SK-N-SH treated with all-trans-retinoic acid at 6 μM for 48 hours (cell line): ENCODE data around the gene CMTM3.

ENCODE experiments used
- ATAC-seq: fragments of 200-7000 bp; cut with Tn5 transposase; 3 replicates; pipeline ENCODE4 v1.9.1; 2020; ENCODE audit warnings: mild to moderate bottlenecking, moderate library complexity
- ARNTL ChIP-seq: fragments of 450-650 bp; formaldehyde crosslinking; IDR thresholded peaks from 2 replicates; pipeline ENCODE4 v1.5.0; 2020; ENCODE audit warnings: low read depth, mild to moderate bottlenecking, moderate library complexity, borderline replicate concordance
- BACH2 ChIP-seq: fragments of 250-450 bp; sonication (Bioruptor Pico); IDR thresholded peaks from 2 replicates; pipeline ENCODE4 v1.9.0; 2021; ENCODE audit warnings: mild to moderate bottlenecking, borderline replicate concordance
- CREB5 ChIP-seq: fragments of 250-450 bp; sonication (Bioruptor Pico); IDR thresholded peaks from 2 replicates; pipeline ENCODE4 v1.5.1; 2020; ENCODE audit warnings: low read depth, mild to moderate bottlenecking, moderate library complexity
- CSDC2 ChIP-seq: fragments of 250-450 bp; sonication (Bioruptor Pico); IDR thresholded peaks from 2 replicates; pipeline ENCODE4 v1.5.0; 2020; ENCODE audit warnings: mild to moderate bottlenecking, moderate library complexity
- CSRNP3 ChIP-seq: fragments of 250-450 bp; sonication (Bioruptor Pico); IDR thresholded peaks from 2 replicates; pipeline ENCODE4 v1.5.1; 2021; ENCODE audit warnings: mild to moderate bottlenecking, moderate library complexity
- ESRRG ChIP-seq: fragments of 250-450 bp; sonication (Bioruptor Pico); IDR thresholded peaks from 2 replicates; pipeline ENCODE4 v1.6.1; 2021; ENCODE audit warnings: mild to moderate bottlenecking
- GLIS3 ChIP-seq: fragments of 250-450 bp; sonication (Bioruptor Pico); IDR thresholded peaks from 2 replicates; pipeline ENCODE4 v1.5.0; 2020; ENCODE audit warnings: mild to moderate bottlenecking, moderate library complexity
- OSR1 ChIP-seq: fragments of 250-450 bp; sonication (Bioruptor Pico); IDR thresholded peaks from 2 replicates; pipeline ENCODE4 v1.8.0; 2022; ENCODE audit warnings: moderate library complexity, mild to moderate bottlenecking, inconsistent platforms
- PATZ1 ChIP-seq: fragments of 250-450 bp; sonication (Bioruptor Pico); IDR thresholded peaks from 2 replicates; pipeline ENCODE4 v1.8.0; 2020; ENCODE audit warnings: mild to moderate bottlenecking, moderate library complexity, borderline replicate concordance
- PPARA ChIP-seq: fragments of 250-450 bp; sonication (Bioruptor Pico); IDR thresholded peaks from 2 replicates; pipeline ENCODE4 v1.5.0; 2020; ENCODE audit warnings: mild to moderate bottlenecking, borderline replicate concordance
- SNAI2 ChIP-seq: fragments of 250-450 bp; sonication (Bioruptor Pico); IDR thresholded peaks from 2 replicates; pipeline ENCODE4 v1.5.0; 2020; ENCODE audit warnings: mild to moderate bottlenecking, moderate library complexity
- TCF4 ChIP-seq: fragments of 250-450 bp; sonication (Bioruptor Pico); IDR thresholded peaks from 2 replicates; pipeline ENCODE4 v1.8.0; 2021; ENCODE audit warnings: mild to moderate bottlenecking, moderate library complexity, borderline replicate concordance
- TOX ChIP-seq: fragments of 250-450 bp; sonication (Bioruptor Pico); IDR thresholded peaks from 2 replicates; pipeline ENCODE4 v1.8.0; 2021; ENCODE audit warnings: mild to moderate bottlenecking, moderate library complexity, borderline replicate concordance
- ZC3H10 ChIP-seq: fragments of 250-450 bp; sonication (Bioruptor Pico); IDR thresholded peaks from 2 replicates; pipeline ENCODE4 v1.5.1; 2021; ENCODE audit warnings: mild to moderate bottlenecking, moderate library complexity
- ZFP3 ChIP-seq: fragments of 250-450 bp; sonication (Bioruptor Pico); IDR thresholded peaks from 2 replicates; pipeline ENCODE4 v1.5.0; 2020; ENCODE audit warnings: mild to moderate bottlenecking, moderate library complexity
- ZFP30 ChIP-seq: fragments of 450-650 bp; formaldehyde crosslinking; IDR thresholded peaks from 2 replicates; pipeline ENCODE4 v1.5.0; 2022; ENCODE audit warnings: mild to moderate bottlenecking, moderate library complexity
- ZNF565 ChIP-seq: fragments of 450-650 bp; formaldehyde crosslinking; conservative IDR thresholded peaks from 2 replicates; pipeline ENCODE4 v1.5.0; 2020; ENCODE audit warnings: low read depth, mild to moderate bottlenecking, moderate library complexity
- ZNF70 ChIP-seq: fragments of 450-650 bp; formaldehyde crosslinking; IDR thresholded peaks from 2 replicates; pipeline ENCODE4 v1.5.0; 2020; ENCODE audit warnings: mild to moderate bottlenecking, moderate library complexity
- ZNF8 ChIP-seq: fragments of 450-650 bp; formaldehyde crosslinking; IDR thresholded peaks from 2 replicates; pipeline ENCODE4 v1.5.0; 2020; ENCODE audit warnings: mild to moderate bottlenecking, moderate library complexity
- TF ChIP-seq, protein P1 (sequence below): fragments of 250-450 bp; sonication (Bioruptor Pico); IDR thresholded peaks from 2 replicates; pipeline ENCODE4 v1.8.0; 2021; ENCODE audit warnings: low read depth, mild to moderate bottlenecking, moderate library complexity, borderline replicate concordance

Gene CMTM3

DNA sequence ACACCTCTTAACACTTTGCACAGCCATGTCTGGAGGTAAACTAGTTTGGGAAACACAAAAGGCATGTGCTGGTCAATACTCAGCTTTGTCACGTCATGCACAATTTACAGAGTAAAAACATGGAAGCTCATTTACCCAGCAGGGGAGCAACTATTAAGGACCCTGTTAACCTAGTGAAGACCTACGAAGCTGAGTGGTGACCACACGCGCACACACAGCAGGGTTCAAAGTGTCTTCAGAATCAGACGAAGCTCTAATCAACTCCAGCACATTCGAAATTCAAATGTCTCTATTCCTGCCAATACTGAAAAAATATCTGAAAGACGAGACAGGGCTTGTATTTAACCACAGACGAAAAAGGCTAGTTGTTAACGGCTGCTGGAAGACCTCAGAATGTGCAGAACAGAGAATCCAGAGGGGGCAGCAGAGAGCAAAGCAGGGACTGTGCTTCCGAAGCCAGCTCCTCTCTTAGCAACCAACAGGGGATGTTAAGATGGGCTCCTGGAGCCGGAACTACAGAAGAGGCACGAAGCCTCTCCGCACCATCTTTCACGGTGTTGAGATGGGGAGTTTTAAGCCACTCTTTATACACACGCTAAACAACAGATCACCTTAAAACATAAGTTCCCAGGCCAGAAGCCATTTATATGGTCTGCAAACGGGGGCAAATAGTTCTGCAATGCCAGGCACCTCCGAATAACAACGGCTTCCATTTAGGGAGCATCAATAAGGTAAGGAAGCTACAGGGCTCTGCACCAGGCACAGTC lies 46.4 kb downstream of the CMTM3 start (continued):
- TF ChIP-seq TOX (no peak), ZNF8 (no peak), ZFP30 (CRISPR knock-in tag) (no peak), OSR1 (CRISPR knock-in tag) (no peak), CSDC2 (CRISPR knock-in tag) (no peak), CREB5 (no peak), ZFP3 (CRISPR knock-in tag) (no peak)
- TF ChIP-seq, protein P1, sequence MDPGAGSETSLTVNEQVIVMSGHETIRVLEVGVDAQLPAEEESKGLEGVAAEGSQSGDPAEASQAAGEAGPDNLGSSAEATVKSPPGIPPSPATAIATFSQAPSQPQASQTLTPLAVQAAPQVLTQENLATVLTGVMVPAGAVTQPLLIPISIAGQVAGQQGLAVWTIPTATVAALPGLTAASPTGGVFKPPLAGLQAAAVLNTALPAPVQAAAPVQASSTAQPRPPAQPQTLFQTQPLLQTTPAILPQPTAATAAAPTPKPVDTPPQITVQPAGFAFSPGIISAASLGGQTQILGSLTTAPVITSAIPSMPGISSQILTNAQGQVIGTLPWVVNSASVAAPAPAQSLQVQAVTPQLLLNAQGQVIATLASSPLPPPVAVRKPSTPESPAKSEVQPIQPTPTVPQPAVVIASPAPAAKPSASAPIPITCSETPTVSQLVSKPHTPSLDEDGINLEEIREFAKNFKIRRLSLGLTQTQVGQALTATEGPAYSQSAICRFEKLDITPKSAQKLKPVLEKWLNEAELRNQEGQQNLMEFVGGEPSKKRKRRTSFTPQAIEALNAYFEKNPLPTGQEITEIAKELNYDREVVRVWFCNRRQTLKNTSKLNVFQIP (CRISPR knock-in tag), result no peak

GRCh38 chr16:66651474-66651765 lies 46.9 kb downstream of the CMTM3 start:
- no peak for ATAC-seq
- TF ChIP-seq ZNF70, result no peak
- TF ChIP-seq ESRRG (CRISPR knock-in tag), result no peak
- no peak for TF ChIP-seq OSR1 (CRISPR knock-in tag)
- no peak for TF ChIP-seq ARNTL (CRISPR knock-in tag)
- TF ChIP-seq TCF4 (CRISPR knock-in tag), result no peak
- no peak for TF ChIP-seq PPARA (CRISPR knock-in tag)
- TF ChIP-seq ZNF565 (CRISPR knock-in tag), result no peak
- no peak for TF ChIP-seq ZFP30 (CRISPR knock-in tag)
- TF ChIP-seq CSDC2 (CRISPR knock-in tag), result no peak
- no peak for TF ChIP-seq CREB5
- TF ChIP-seq TOX, result no peak
- TF ChIP-seq PATZ1 (CRISPR knock-in tag), result no peak
- TF ChIP-seq GLIS3, result no peak
- TF ChIP-seq SNAI2 (CRISPR knock-in tag), result no peak

DNA sequence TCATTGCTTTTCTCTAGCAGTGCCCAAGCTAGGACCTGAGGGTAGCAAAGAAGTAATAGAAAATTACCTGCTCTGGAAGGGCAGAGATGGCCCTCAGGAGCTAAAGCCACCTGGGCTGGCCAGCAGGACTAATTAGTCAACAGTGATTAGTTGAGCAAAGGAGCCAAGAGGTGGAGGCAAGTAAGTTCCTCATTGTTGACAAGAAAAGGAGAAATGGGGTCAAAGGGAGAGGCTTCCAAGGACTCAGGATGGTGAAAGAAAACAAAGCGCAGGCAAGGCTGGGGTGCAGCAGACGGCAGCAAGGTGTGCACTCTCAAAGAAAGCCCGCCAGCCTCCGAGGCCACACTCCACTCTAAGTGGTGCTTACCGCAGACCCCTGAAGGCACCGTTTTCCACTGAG lies 47.5 kb downstream of the CMTM3 start:
- ATAC-seq, result no peak
- TF ChIP-seq ZC3H10 (CRISPR knock-in tag) (no peak), ZFP3 (CRISPR knock-in tag) (no peak), ZFP30 (CRISPR knock-in tag) (no peak), SNAI2 (CRISPR knock-in tag) (no peak), ZNF8 (no peak), CSDC2 (CRISPR knock-in tag) (no peak), ARNTL (CRISPR knock-in tag) (no peak), ZNF70 (no peak), ESRRG (CRISPR knock-in tag) (no peak), PATZ1 (CRISPR knock-in tag) (no peak), ZNF565 (CRISPR knock-in tag) (no peak), TOX (no peak), CREB5 (no peak), CSRNP3 (CRISPR knock-in tag) (no peak), OSR1 (CRISPR knock-in tag) (no peak), BACH2 (CRISPR knock-in tag) (no peak)
- TF ChIP-seq, protein P1 (CRISPR knock-in tag), result no peak
- TF ChIP-seq, all 23 proteins: peak for 0
